Sigmoid colon (tissue), 7 donors: ENCODE measurements around the gene CUL4A. TPM values are rescaled to one million over a fixed set of nuclear protein-coding genes. Genes with fewer than 3 reads are reported as not detected.

Experiments
- DNase-seq: peaks from one replicate; pipeline ENCODE4 v3.0.0-alpha.2; 2019
- H3K27ac ChIP-seq, 4 donors: fragments of 200-600 bp; sonication (generic); one replicate each; pipeline ENCODE4 v1.5.1; 2016 to 2019; ENCODE audit warnings: mild to moderate bottlenecking in 1 of 4
- H3K27me3 ChIP-seq, 3 donors: fragments of 200-600 bp; sonication (generic); one replicate each; pipeline ENCODE4 v1.5.1; 2019; ENCODE audit warnings: mild to moderate bottlenecking in 1 of 3
- H3K36me3 ChIP-seq, 4 donors: fragments of 200-600 bp; sonication (generic); one replicate each; pipeline ENCODE4 v1.5.1; 2016 to 2019
- H3K4me1 ChIP-seq, 4 donors: fragments of 200-600 bp; sonication (generic); one replicate each; pipeline ENCODE4 v1.5.1; 2017 to 2019
- H3K4me3 ChIP-seq, 4 donors: fragments of 200-600 bp; sonication (generic); one replicate each; pipeline ENCODE4 v1.5.1; 2017 to 2019; ENCODE audit warnings: mild to moderate bottlenecking in 2 of 4, moderate library complexity in 1 of 4
- H3K9me3 ChIP-seq, 4 donors: fragments of 200-600 bp in 3 of 4; sonication (generic) in 3 of 4; one replicate each; pipeline versions ENCODE4 v1.5.1 to v1.6.1; 2013 to 2019
- CTCF ChIP-seq, 4 experiments: fragments of 450-650 bp in 3 of 4; fragments of 200-600 bp in 1 of 4; IDR thresholded peaks; one replicate each; pipeline ENCODE4 v1.5.1; 2016 to 2019; ENCODE audit warnings: antibody characterized with exemption in 4 of 4, mild to moderate bottlenecking in 3 of 4, moderate library complexity in 2 of 4
- EP300 ChIP-seq, 4 donors: sonication (generic); formaldehyde crosslinking; IDR thresholded peaks; one replicate each; pipeline ENCODE4 v1.6.1; 2017; ENCODE audit warnings: antibody characterized with exemption in 4 of 4
- POLR2A ChIP-seq, 2 donors: fragments of 450-650 bp; IDR thresholded peaks; one replicate each; pipeline ENCODE4 v1.6.1; 2016; ENCODE audit warnings: antibody characterized with exemption in 2 of 2, mild to moderate bottlenecking in 2 of 2, moderate library complexity in 2 of 2
- POLR2AphosphoS5 ChIP-seq, 4 donors: sonication (generic); formaldehyde crosslinking; IDR thresholded peaks; one replicate each; pipeline ENCODE4 v1.6.1; 2017; ENCODE audit warnings: antibody characterized with exemption in 4 of 4
- WGBS, 2 donors: extraction: QIAGEN DNeasy Blood & Tissue Kit; methylation state at CpG; one replicate each; pipeline ENCODE4 v1.1.7; 2013; 5-methylcytosine and 5-hydroxymethylcytosine counted together
- intact Hi-C: fragments of 100-400 bp; cut with DNase I; formaldehyde crosslinking; loops from one replicate; pipeline ENCODE4 v1.15.1; 2023
- polyA plus RNA-seq, 3 donors: library from polyadenylated mRNA; stranded (reverse); fragments of 200-250 nt; gene quantifications; one replicate each; pipeline ENCODE4 v1.2.3, GENCODE V29; 2013
- total RNA-seq, 4 donors: library from RNA; depleted of rRNA; stranded (reverse); fragments of >200 nt; gene quantifications; one replicate each; pipeline ENCODE4 v1.1.0, GENCODE V29; 2016
- donor health status: healthy with polysubstance abuse.
- donor health status: Bipolar disorder and iron deficiency.
- donor health status: healthy.

Gene CUL4A
- total and polyA plus RNA-seq, 7 donors, result 22.2 to 115 (median 72.6) TPM

- 82 to 85% methylated on average over 9 of the region's 9 CpGs for WGBS, 2 donors
- H3K27ac ChIP-seq, result no peak overlapping the region
- H3K27me3 ChIP-seq, result peaks cover 0 to 20% (median 5%) of the 10 kb centered on the region in 3 donors
- intact Hi-C loops, result no loop called here
- H3K9me3 ChIP-seq, result no peaks in the 10 kb centered on the region
- no peak for DNase-seq
- TF ChIP-seq POLR2A (IDR thresholded peaks at IDR 0.05) (no peak), EP300 (IDR thresholded peaks at IDR 0.05) (no peak), CTCF (IDR thresholded peaks at IDR 0.05) (no peak), POLR2AphosphoS5 (IDR thresholded peaks at IDR 0.05) (no peak)
- H3K4me1 ChIP-seq, result peaks cover 0 to 25% (median 20%) of the 10 kb centered on the region in 4 donors
- no peak overlapping the region for H3K4me3 ChIP-seq
- H3K36me3 ChIP-seq, result no peaks in the 10 kb centered on the region
Measured at GRCh38 chr13:113293686-113294085, 84.3 kb downstream of the CUL4A start.

GRCh38 chr13:113295776-113296175, 86.4 kb downstream of the CUL4A start:
- peak overlapping the region in 1 of 4 donors; percentile 94 for H3K4me3 ChIP-seq
- intact Hi-C loops, result loop anchor here (1.0 to 2.0 kb wide), 2 partner anchors 69 to 87 kb away; partner anchors contain the start of genes GRTP1 and PCID2
- 94% methylated on average over 6 of the region's 6 CpGs for WGBS, 2 donors
- peaks cover 0 to 34% (median 27%) of the 10 kb centered on the region in 4 donors for H3K4me1 ChIP-seq
- TF ChIP-seq POLR2A (IDR thresholded peaks at IDR 0.05), result no peak
- no peak for TF ChIP-seq EP300 (IDR thresholded peaks at IDR 0.05)
- TF ChIP-seq POLR2AphosphoS5 (IDR thresholded peaks at IDR 0.05), result no peak
- TF ChIP-seq CTCF (IDR thresholded peaks at IDR 0.05), result no peak
- H3K27ac ChIP-seq, result no peak overlapping the region
- DNase-seq, result no peak
- H3K36me3 ChIP-seq, result no peaks in the 10 kb centered on the region
- H3K9me3 ChIP-seq, result no peaks in the 10 kb centered on the region
- peaks cover 0 to 5% (median 0%) of the 10 kb centered on the region in 3 donors for H3K27me3 ChIP-seq

GRCh38 chr13:113296823-113297369, 87.5 kb downstream of the CUL4A start, which contains the start of gene LAMP1:
Gene LAMP1 (plus strand): TSS chr13:113297239. CDS start chr13:113297435, 196 bp downstream.
- TF ChIP-seq POLR2A (IDR thresholded peaks at IDR 0.05) (peak; percentile 29 to 55), CTCF (IDR thresholded peaks at IDR 0.05) (no peak), EP300 (IDR thresholded peaks at IDR 0.05) (peak in 3 of 4 donors; percentile 11 to 79 (median 66)), POLR2AphosphoS5 (IDR thresholded peaks at IDR 0.05) (peak; percentile 72 to 88 (median 86))

GRCh38 chr13:113297370-113298042, 88.1 kb downstream of the CUL4A start:
- Histone ChIP-seq H3K36me3 (no peaks in the 10 kb centered on the region), H3K27ac (peak overlapping the region; percentile 79 to 90 (median 88)), H3K4me3 (peak overlapping the region; percentile 78 to 100 (median 94)), H3K9me3 (no peaks in the 10 kb centered on the region), H3K27me3 (no peaks in the 10 kb centered on the region), H3K4me1 (peaks cover 0 to 34% (median 24%) of the 10 kb centered on the region in 4 donors)
- TF ChIP-seq POLR2A (IDR thresholded peaks at IDR 0.05) (no peak), CTCF (IDR thresholded peaks at IDR 0.05) (no peak), POLR2AphosphoS5 (IDR thresholded peaks at IDR 0.05) (no peak), EP300 (IDR thresholded peaks at IDR 0.05) (no peak)
- 0 to 1% methylated on average over 58 of the region's 58 CpGs for WGBS, 2 donors
- peak; percentile 77 for DNase-seq
- intact Hi-C loops, result loop anchor here (1.0 to 2.0 kb wide), 2 partner anchors 67 to 144 kb away; partner anchors contain the start of gene GRTP1

More at GRCh38 chr13:113296823-113297369, 87.5 kb downstream of the CUL4A start, which contains the start of gene LAMP1:
- Histone ChIP-seq H3K27ac (peak within 1 kb of the TSS; percentile 79 to 90 (median 88)), H3K4me1 (peaks cover 0 to 32% (median 26%) of the 10 kb centered on the region in 4 donors), H3K36me3 (no peaks in the 10 kb centered on the region), H3K9me3 (no peaks in the 10 kb centered on the region), H3K27me3 (no peaks in the 10 kb centered on the region), H3K4me3 (peak within 1 kb of the TSS; percentile 78 to 100 (median 94))
- peak; percentile 99 for DNase-seq
- intact Hi-C loops, result loop anchor here (1.0 to 2.0 kb wide), 3 partner anchors 68 to 144 kb away; partner anchors contain the start of genes GRTP1 and PCID2
- WGBS, 2 donors, result 0% methylated on average over 74 of the region's 74 CpGs
